GM12878 (cell line): ENCODE results near the gene MAPK1. TPM values are rescaled to one million over a fixed set of nuclear protein-coding genes. Genes with fewer than 3 reads are reported as not detected.
A peak's percentile ranks its signal among the peaks of the same experiment; 100 is the strongest.
"Not testable (repeated sequence)": the region's sequence is repeated elsewhere in the genome, so short reads cannot be mapped to it uniquely, and the experiment has no call there.

Experiments
- ATAC-seq: fragments of 200-7000 bp; cut with Tn5 transposase; 3 replicates; pipeline ENCODE4 v1.9.1; 2020; ENCODE audit warnings: mild to moderate bottlenecking, moderate library complexity
- BruUV-seq: library from RNA; stranded (reverse); fragments of 400-500 nt; replicated peaks from 2 replicates; lab custom pipeline; 2021; lab: Mats Ljungman, UMichigan
- CTCF ChIA-PET: fragments of 300-600 bp; sonication (Branson Sonifier 250); formaldehyde crosslinking; extraction: SDS; loops from one replicate; lab custom pipeline; 2021; ENCODE audit warnings: inconsistent platforms; lab: Yijun Ruan, JAX
- POLR2A ChIA-PET: fragments of 350-600 bp; formaldehyde crosslinking; extraction: SDS; loops from one replicate; lab custom pipeline; 2021; ENCODE audit warnings: inconsistent platforms; lab: Charles Lee
- RAD21 ChIA-PET: fragments of 300-600 bp; sonication (Branson Sonifier 250); formaldehyde crosslinking; loops from one replicate; lab custom pipeline; 2023; ENCODE audit warnings: antibody characterized with exemption; ENCODE audit not compliant: unreplicated experiment; lab: Charles Lee
- SMC1A ChIA-PET: fragments of 300-600 bp; sonication (Branson Sonifier 250); formaldehyde crosslinking; loops from one replicate; lab custom pipeline; 2023; ENCODE audit not compliant: unreplicated experiment, uncharacterized antibody; lab: Charles Lee
- DNase-seq: peaks from one replicate; pipeline ENCODE4 v3.0.0-alpha.2; 2011; ENCODE audit warnings: low read depth, low spot score
- FAIRE-seq: peaks from 3 replicates; lab custom pipeline; 2011; peaks lifted over from hg19 to GRCh38; lab: Jason Lieb, UNC
- H2AFZ ChIP-seq: 2 replicates; pipeline ENCODE4 v1.6.0; 2011; ENCODE audit warnings: low read depth, low read length, control low read depth; ENCODE audit not compliant: control insufficient read depth
- H3K27ac ChIP-seq: 2 replicates; pipeline ENCODE4 v1.5.1; 2011; ENCODE audit warnings: control low read depth; ENCODE audit not compliant: control insufficient read depth, insufficient read depth
- H3K27me3 ChIP-seq, 2 experiments: replicated peaks in 1 of 2; 2 replicates each; pipeline versions ENCODE4 v1.6.0 to v1.6.1; 2011; ENCODE audit warnings: low read length in 1 of 2; ENCODE audit not compliant: control insufficient read depth in 2 of 2, insufficient read depth in 2 of 2
- H3K36me3 ChIP-seq, 2 experiments: 2 replicates each; pipeline ENCODE4 v1.5.1; 2011; ENCODE audit warnings: low read length in 1 of 2; ENCODE audit not compliant: control insufficient read depth in 2 of 2, insufficient read depth in 2 of 2
- H3K4me1 ChIP-seq: 2 replicates; pipeline ENCODE4 v1.6.1; 2011; ENCODE audit warnings: mild to moderate bottlenecking, low read length, moderate library complexity, mixed read lengths; ENCODE audit not compliant: control insufficient read depth, insufficient read depth
- H3K4me2 ChIP-seq: 2 replicates; pipeline ENCODE4 v1.6.0; 2011; ENCODE audit warnings: control low read depth; ENCODE audit not compliant: control insufficient read depth, insufficient read depth
- H3K4me3 ChIP-seq: fragments of 200-600 bp; sonication (generic); 2 replicates; pipeline ENCODE4 v1.5.1; 2016
- H3K79me2 ChIP-seq: 2 replicates; pipeline ENCODE4 v1.6.0; 2011; ENCODE audit warnings: low read length; ENCODE audit not compliant: control insufficient read depth, insufficient read depth
- H3K9ac ChIP-seq: 2 replicates; pipeline ENCODE4 v1.8.0; 2011; ENCODE audit warnings: low read length, control low read depth, mixed read lengths; ENCODE audit not compliant: control insufficient read depth, insufficient read depth
- H3K9me3 ChIP-seq: replicated peaks from 3 replicates; pipeline ENCODE4 v1.5.1; 2011; ENCODE audit warnings: mild to moderate bottlenecking, low read length; ENCODE audit not compliant: control insufficient read depth, insufficient read depth
- H4K20me1 ChIP-seq: 2 replicates; pipeline ENCODE4 v1.6.0; 2011; ENCODE audit not compliant: control insufficient read depth, insufficient read depth
- ELK1 ChIP-seq: IDR thresholded peaks from 2 replicates; pipeline ENCODE4 v1.6.1; 2012; ENCODE audit warnings: low read depth, low read length, improper control_type of control experiment
- FOXK2 ChIP-seq: fragments of 450-650 bp; IDR thresholded peaks from 2 replicates; pipeline ENCODE4 v1.6.1; 2017; ENCODE audit warnings: mild to moderate bottlenecking, moderate library complexity
- IKZF1 ChIP-seq: fragments of 450-650 bp; conservative IDR thresholded peaks from 2 replicates; pipeline ENCODE4 v1.6.1; 2017; ENCODE audit warnings: antibody characterized with exemption, mild to moderate bottlenecking
- RFX5 ChIP-seq: IDR thresholded peaks from 2 replicates; pipeline ENCODE4 v1.6.1; 2011; ENCODE audit warnings: low read depth, low read length, improper control_type of control experiment
- WGBS: methylation state at CpG from one replicate; pipeline ENCODE4 v1.1.6; 2016; ENCODE audit warnings: low lambda C conversion rate; ENCODE audit not compliant: insufficient replicate concordance, insufficient coverage; ENCODE audit errors: missing lambda C conversion rate; 5-methylcytosine and 5-hydroxymethylcytosine counted together
- in situ Hi-C: fragments of 300-500 bp; cut with MboI; formaldehyde crosslinking; loops from 9 replicates; pipeline ENCODE4 v1.14.3; 2018; ENCODE audit warnings: mixed read lengths
- intact Hi-C: fragments of 100-400 bp; cut with micrococcal nuclease; formaldehyde crosslinking; loops from one replicate; pipeline ENCODE4 v1.14.2; 2022; ENCODE audit not compliant: unreplicated experiment
- polyA plus RNA-seq, 11 experiments: library from polyadenylated mRNA; depleted of rRNA in 4 of 11; unstranded in 6 of 11; stranded (reverse) in 5 of 11; fragments of >200 nt; fragmentation: Nextera tagmentation in 4 of 11; fragmentation: Illumina TruSeq in 1 of 11; extraction: Ambion mirVana in 4 of 11; extraction: Trizol in 1 of 11; gene quantifications; 1 replicate in 1 of 11; 2 replicates in 10 of 11; pipeline versions ENCODE4 v1.2.1 to v1.2.3, GENCODE V29; 2011 to 2016; ENCODE audit warnings: inconsistent platforms in 2 of 11, missing spikeins in 2 of 11, low read depth in 1 of 11
- total RNA-seq, 4 experiments: library from RNA; depleted of rRNA in 3 of 4; stranded (reverse); fragments of >200 nt in 3 of 4; fragmentation: Illumina TruSeq in 1 of 4; extraction: Trizol in 1 of 4; gene quantifications; 2 replicates each; pipeline versions ENCODE4 v1.2.1 to v1.2.3, GENCODE V29; 2013 to 2021
- TF ChIP-seq, protein P1 (sequence below): IDR thresholded peaks from 2 replicates; pipeline ENCODE4 v1.6.1; 2011; ENCODE audit warnings: borderline replicate concordance, low read depth, mild to moderate bottlenecking, moderate library complexity, low read length; ENCODE audit not compliant: insufficient read depth, poor library complexity, severe bottlenecking

Gene MAPK1
- total and polyA plus RNA-seq, 10 of the 15 experiments (the other 5 are each of a cell fraction or from before 2014, with no cell fraction given), result 7.0 to 123 (median 58.4) TPM

- TF ChIP-seq IKZF1 (no peak), ELK1 (no peak), FOXK2 (no peak), RFX5 (no peak)
- TF ChIP-seq, protein P1, sequence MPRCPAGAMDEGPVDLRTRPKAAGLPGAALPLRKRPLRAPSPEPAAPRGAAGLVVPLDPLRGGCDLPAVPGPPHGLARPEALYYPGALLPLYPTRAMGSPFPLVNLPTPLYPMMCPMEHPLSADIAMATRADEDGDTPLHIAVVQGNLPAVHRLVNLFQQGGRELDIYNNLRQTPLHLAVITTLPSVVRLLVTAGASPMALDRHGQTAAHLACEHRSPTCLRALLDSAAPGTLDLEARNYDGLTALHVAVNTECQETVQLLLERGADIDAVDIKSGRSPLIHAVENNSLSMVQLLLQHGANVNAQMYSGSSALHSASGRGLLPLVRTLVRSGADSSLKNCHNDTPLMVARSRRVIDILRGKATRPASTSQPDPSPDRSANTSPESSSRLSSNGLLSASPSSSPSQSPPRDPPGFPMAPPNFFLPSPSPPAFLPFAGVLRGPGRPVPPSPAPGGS, result no peak
Measured at GRCh38 chr22:21849489-21849888, 18.0 kb downstream of the MAPK1 start (continued).

DNA sequence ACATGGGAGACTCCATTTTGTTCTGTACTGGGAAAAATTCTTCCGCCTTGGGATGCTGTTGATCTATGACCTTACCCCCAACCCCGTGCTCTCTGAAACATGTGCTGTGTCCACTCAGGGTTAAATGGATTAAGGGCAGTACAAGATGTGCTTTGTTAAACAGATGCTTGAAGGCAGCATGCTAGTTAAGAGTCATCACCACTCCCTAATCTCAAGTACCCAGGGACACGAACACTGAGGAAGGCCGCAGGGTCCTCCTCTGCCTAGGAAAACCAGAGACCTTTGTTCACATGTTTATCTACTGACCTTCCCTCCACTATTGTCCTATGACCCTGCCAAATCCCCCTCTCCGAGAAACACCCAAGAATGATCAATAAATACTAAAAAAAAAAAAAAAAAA, 19.4 kb downstream of the MAPK1 start:
- DNase-seq, H3K9ac ChIP-seq, H3K27me3 ChIP-seq, H4K20me1 ChIP-seq, ATAC-seq, in situ Hi-C loops, RAD21 ChIA-PET, H3K36me3 ChIP-seq, POLR2A ChIA-PET, FAIRE-seq, H3K27ac ChIP-seq, CTCF ChIA-PET, H3K4me2 ChIP-seq, H2AFZ ChIP-seq, H3K4me1 ChIP-seq, H3K9me3 ChIP-seq, intact Hi-C loops, H3K4me3 ChIP-seq: not testable (repeated sequence)
- BruUV-seq, result TSS peak; percentile 36
- SMC1A ChIA-PET, result interaction anchor here (0.7 kb wide), 1 partner anchor 10 kb away, joined by 4 read pairs; no protein-coding TSS in a partner anchor
- H3K79me2 ChIP-seq, result peaks cover 48% of the 10 kb centered on the region
- 89% methylated on average over 4 of the region's 5 CpGs for WGBS
